Measurements from ENCODE around the gene AP2A2.

AP2A2 gene

DNA sequence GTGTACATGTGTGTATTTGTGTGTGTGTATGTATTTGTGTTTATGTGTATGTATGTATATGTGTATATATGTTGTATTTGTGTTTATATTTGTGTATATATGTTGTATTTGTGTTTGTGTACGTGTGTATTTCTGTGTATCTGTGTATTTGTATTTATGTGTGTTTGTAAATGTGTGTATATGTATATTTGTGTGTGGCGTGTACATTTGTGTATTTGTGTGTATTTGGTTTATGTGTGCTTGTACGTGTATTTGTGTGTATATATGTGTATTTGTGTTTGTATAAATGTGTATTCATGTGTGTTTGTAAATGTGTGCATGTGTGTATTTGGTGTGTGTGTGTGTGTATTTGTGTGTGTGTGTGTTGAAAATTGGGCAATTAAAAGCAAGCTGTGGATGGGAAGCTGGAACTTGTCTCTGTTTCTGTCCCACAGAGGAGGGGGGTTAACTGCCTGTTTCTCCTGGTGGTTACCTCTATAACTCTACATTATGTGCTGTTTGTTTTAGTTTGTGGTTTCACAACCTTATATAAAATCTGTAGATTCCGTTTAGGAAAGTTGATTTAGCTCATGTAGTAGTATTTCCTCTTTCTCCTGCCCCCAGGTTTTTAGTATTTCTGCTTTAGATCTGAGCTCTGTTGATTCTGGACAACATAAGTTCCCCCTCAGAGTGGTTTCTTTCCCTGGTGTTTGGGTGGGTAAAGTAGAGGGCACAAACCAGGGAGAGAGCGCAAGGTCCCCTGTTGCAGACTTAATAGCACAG is 28.9 kb downstream of the AP2A2 start:
- no peak for TF ChIP-seq ZBTB7A (IDR thresholded peaks at IDR 0.05; ENCODE audit: low read depth)
- no peak for TF ChIP-seq NFIC (IDR thresholded peaks at IDR 0.05)
- no peak for TF ChIP-seq RAD21 (IDR thresholded peaks at IDR 0.05; ENCODE audit: low read depth)
- TF ChIP-seq, protein P1, sequence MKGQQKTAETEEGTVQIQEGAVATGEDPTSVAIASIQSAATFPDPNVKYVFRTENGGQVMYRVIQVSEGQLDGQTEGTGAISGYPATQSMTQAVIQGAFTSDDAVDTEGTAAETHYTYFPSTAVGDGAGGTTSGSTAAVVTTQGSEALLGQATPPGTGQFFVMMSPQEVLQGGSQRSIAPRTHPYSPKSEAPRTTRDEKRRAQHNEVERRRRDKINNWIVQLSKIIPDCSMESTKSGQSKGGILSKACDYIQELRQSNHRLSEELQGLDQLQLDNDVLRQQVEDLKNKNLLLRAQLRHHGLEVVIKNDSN (IDR thresholded peaks at IDR 0.05): no peak
- no peak for TF ChIP-seq EGR1 (IDR thresholded peaks at IDR 0.05)
- TF ChIP-seq, protein P2, sequence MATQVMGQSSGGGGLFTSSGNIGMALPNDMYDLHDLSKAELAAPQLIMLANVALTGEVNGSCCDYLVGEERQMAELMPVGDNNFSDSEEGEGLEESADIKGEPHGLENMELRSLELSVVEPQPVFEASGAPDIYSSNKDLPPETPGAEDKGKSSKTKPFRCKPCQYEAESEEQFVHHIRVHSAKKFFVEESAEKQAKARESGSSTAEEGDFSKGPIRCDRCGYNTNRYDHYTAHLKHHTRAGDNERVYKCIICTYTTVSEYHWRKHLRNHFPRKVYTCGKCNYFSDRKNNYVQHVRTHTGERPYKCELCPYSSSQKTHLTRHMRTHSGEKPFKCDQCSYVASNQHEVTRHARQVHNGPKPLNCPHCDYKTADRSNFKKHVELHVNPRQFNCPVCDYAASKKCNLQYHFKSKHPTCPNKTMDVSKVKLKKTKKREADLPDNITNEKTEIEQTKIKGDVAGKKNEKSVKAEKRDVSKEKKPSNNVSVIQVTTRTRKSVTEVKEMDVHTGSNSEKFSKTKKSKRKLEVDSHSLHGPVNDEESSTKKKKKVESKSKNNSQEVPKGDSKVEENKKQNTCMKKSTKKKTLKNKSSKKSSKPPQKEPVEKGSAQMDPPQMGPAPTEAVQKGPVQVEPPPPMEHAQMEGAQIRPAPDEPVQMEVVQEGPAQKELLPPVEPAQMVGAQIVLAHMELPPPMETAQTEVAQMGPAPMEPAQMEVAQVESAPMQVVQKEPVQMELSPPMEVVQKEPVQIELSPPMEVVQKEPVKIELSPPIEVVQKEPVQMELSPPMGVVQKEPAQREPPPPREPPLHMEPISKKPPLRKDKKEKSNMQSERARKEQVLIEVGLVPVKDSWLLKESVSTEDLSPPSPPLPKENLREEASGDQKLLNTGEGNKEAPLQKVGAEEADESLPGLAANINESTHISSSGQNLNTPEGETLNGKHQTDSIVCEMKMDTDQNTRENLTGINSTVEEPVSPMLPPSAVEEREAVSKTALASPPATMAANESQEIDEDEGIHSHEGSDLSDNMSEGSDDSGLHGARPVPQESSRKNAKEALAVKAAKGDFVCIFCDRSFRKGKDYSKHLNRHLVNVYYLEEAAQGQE (IDR thresholded peaks at IDR 0.05; ENCODE audit: low read depth): no peak
- no peak for TF ChIP-seq TEAD4 (IDR thresholded peaks at IDR 0.05)
- no peak for TF ChIP-seq YY1 (IDR thresholded peaks at IDR 0.05; ENCODE audit: low read depth)
- no peak for TF ChIP-seq CEBPB (IDR thresholded peaks at IDR 0.05)
- no peak for TF ChIP-seq TAF1 (IDR thresholded peaks at IDR 0.05; ENCODE audit: low read depth)
- TF ChIP-seq TCF12 (IDR thresholded peaks at IDR 0.05; ENCODE audit: low read depth): no peak
- TF ChIP-seq EP300 (IDR thresholded peaks at IDR 0.05; ENCODE audit: borderline replicate concordance): no peak
- no peak for TF ChIP-seq FOXM1 (IDR thresholded peaks at IDR 0.05; ENCODE audit: borderline replicate concordance, low read depth)
- TF ChIP-seq, protein P3, sequence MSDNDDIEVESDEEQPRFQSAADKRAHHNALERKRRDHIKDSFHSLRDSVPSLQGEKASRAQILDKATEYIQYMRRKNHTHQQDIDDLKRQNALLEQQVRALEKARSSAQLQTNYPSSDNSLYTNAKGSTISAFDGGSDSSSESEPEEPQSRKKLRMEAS (IDR thresholded peaks at IDR 0.05): no peak

- no peak for TF ChIP-seq TCF12 (IDR thresholded peaks at IDR 0.05; ENCODE audit: low read depth)
- TF ChIP-seq EGR1 (IDR thresholded peaks at IDR 0.05): no peak
- no peak for TF ChIP-seq FOXM1 (IDR thresholded peaks at IDR 0.05; ENCODE audit: borderline replicate concordance, low read depth)
- TF ChIP-seq, protein P2 (IDR thresholded peaks at IDR 0.05; ENCODE audit: low read depth): peak; percentile 38; the same call in 1 of the 2 replicates
Observed at GRCh38 chr11:955154-956063, 29.7 kb downstream of the AP2A2 start.

DNA sequence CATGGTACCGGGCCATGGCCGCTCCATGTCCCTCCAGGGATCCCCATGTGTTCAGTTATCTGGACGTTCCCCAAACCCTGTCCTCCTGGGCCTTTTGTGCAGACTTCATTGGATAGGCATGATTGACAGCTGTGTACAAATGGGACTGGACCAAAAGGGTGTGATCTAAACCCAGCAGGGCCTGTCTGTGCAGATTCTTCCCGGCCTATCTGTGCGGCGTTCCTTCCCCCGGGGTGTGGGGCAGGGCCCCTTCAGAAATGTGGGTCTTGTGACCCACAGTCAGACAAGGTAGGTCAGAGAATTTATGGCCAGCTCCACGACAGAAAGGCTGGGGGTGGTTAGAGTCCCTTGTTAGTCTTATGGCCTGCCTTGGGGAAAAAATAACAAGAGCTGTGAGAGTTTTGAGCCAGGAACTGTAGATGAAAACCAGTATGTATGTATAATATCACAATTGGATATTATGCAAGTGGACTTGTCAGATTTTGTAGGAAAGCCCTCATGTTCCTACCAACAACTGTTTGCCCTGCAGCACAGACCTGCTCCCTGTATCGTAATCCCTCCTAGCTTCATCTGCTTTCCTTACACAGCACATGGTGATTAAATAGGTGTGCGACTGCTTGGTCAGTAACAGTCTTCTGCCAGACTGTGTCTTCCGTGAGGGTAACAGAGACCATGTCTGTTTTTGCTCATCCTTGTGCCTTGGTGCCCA is 31.7 kb downstream of the AP2A2 start:
- no peak for TF ChIP-seq YY1 (IDR thresholded peaks at IDR 0.05; ENCODE audit: low read depth)
- TF ChIP-seq TCF12 (IDR thresholded peaks at IDR 0.05; ENCODE audit: low read depth): no peak
- TF ChIP-seq EGR1 (IDR thresholded peaks at IDR 0.05): no peak
- TF ChIP-seq FOXM1 (IDR thresholded peaks at IDR 0.05; ENCODE audit: borderline replicate concordance, low read depth): no peak
- TF ChIP-seq ZBTB7A (IDR thresholded peaks at IDR 0.05; ENCODE audit: low read depth): no peak
- no peak for TF ChIP-seq CREB1 (IDR thresholded peaks at IDR 0.05; ENCODE audit: low read depth)
- TF ChIP-seq TEAD4 (IDR thresholded peaks at IDR 0.05): no peak
- TF ChIP-seq, protein P1 (IDR thresholded peaks at IDR 0.05): no peak
- TF ChIP-seq NFIC (IDR thresholded peaks at IDR 0.05): no peak
- no peak for TF ChIP-seq EP300 (IDR thresholded peaks at IDR 0.05; ENCODE audit: borderline replicate concordance)
- no peak for TF ChIP-seq RAD21 (IDR thresholded peaks at IDR 0.05; ENCODE audit: low read depth)

DNA sequence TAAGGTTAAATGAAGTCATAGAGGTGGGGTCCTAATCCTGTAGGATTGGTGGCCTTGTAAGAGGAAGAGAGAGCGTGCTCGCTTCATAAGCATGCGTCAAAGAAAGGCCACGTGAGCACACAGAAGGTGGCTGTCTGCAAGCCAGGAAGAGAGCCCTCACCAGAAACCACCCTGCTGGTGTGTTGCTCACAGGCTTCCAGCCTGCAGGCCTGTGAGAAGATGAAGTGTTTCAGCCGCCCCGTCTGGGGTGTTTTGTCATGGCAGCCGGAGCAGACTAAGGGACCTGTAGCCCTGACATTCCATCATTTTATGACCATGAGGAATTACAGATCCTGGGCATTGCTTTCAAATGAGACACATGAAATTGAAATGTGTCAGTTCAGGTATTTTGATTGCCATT is 32.4 kb downstream of the AP2A2 start:
- TF ChIP-seq ZBTB7A (IDR thresholded peaks at IDR 0.05; ENCODE audit: low read depth) (no peak), EGR1 (IDR thresholded peaks at IDR 0.05) (no peak), TAF1 (IDR thresholded peaks at IDR 0.05; ENCODE audit: low read depth) (no peak), FOXM1 (IDR thresholded peaks at IDR 0.05; ENCODE audit: borderline replicate concordance, low read depth) (no peak), CREB1 (IDR thresholded peaks at IDR 0.05; ENCODE audit: low read depth) (no peak), NFIC (IDR thresholded peaks at IDR 0.05) (no peak)
- TF ChIP-seq, protein P3 (IDR thresholded peaks at IDR 0.05): no peak
- TF ChIP-seq, protein P1 (IDR thresholded peaks at IDR 0.05): no peak
